HepG2 (cell line): ENCODE measurements around the gene ZNF264. TPM values are rescaled to one million over a fixed set of nuclear protein-coding genes. Genes with fewer than 3 reads are reported as not detected.
A peak's percentile ranks its signal among the peaks of the same experiment; 100 is the strongest.

Experiments used
- ATAC-seq: fragments of 200-7000 bp; cut with Tn5 transposase; 3 replicates; pipeline ENCODE4 v1.9.1; 2020; ENCODE audit warnings: mild to moderate bottlenecking, moderate library complexity
- Bru-seq: library from RNA; stranded (reverse); fragments of 400-500 nt; gene quantifications from one replicate; lab custom pipeline; 2021; lab: Mats Ljungman, UMichigan
- BruChase-seq, 2 experiments: library from RNA; stranded (reverse); fragments of 400-500 nt; gene quantifications; one replicate each; lab custom pipeline; 2021; lab: Mats Ljungman, UMichigan
- BruUV-seq: library from RNA; stranded (reverse); fragments of 400-500 nt; replicated peaks from 2 replicates; lab custom pipeline; 2021; lab: Mats Ljungman, UMichigan
- CTCF ChIA-PET: fragments of 300-600 bp; formaldehyde crosslinking; extraction: SDS; loops from one replicate; lab custom pipeline; 2021; ENCODE audit warnings: low total read pairs, inconsistent platforms, low intra/inter-chr PET ratio; lab: Yijun Ruan, JAX
- POLR2A ChIA-PET: fragments of 350-600 bp; sonication (Branson Sonifier 250); formaldehyde crosslinking; loops from one replicate; lab custom pipeline; 2020; ENCODE audit warnings: antibody characterized with exemption, inconsistent platforms; lab: Yijun Ruan, JAX
- DNase-seq: peaks from one replicate; pipeline ENCODE4 v3.0.0-alpha.2; 2015; ENCODE audit warnings: low spot score
- FAIRE-seq: peaks from 3 replicates; lab custom pipeline; 2011; peaks lifted over from hg19 to GRCh38; lab: Jason Lieb, UNC
- H2AFZ ChIP-seq: one replicate; pipeline ENCODE4 v1.6.1; 2011; ENCODE audit warnings: low read length, inconsistent platforms
- H3K27ac ChIP-seq: fragments of 300-600 bp; 3 replicates; pipeline ENCODE4 v1.8.0; 2011; ENCODE audit warnings: mixed run types, mild to moderate bottlenecking, mixed read lengths, low read length, inconsistent platforms; ENCODE audit not compliant: insufficient read depth; ENCODE audit errors: extremely low read length
- H3K27me3 ChIP-seq, 2 experiments: fragments of 200-600 bp in 1 of 2; 2 replicates in 1 of 2; 3 replicates in 1 of 2; pipeline versions ENCODE4 v1.6.0 to v1.8.0; 2011; ENCODE audit warnings: low read length in 2 of 2, mild to moderate bottlenecking in 2 of 2, moderate library complexity in 2 of 2, inconsistent platforms in 1 of 2; ENCODE audit not compliant: insufficient read depth in 2 of 2, control insufficient read depth in 1 of 2
- H3K36me3 ChIP-seq, 2 experiments: fragments of 200-600 bp in 1 of 2; replicated peaks in 1 of 2; 2 replicates in 1 of 2; 3 replicates in 1 of 2; pipeline versions ENCODE4 v1.5.1 to v1.8.0; 2011; ENCODE audit warnings: low read length in 2 of 2, inconsistent platforms in 1 of 2; ENCODE audit not compliant: insufficient read depth in 2 of 2, control insufficient read depth in 1 of 2
- H3K4me1 ChIP-seq: 2 replicates; pipeline ENCODE4 v1.5.1; 2012; ENCODE audit warnings: low read length, inconsistent platforms; ENCODE audit not compliant: insufficient read depth
- H3K4me2 ChIP-seq: 2 replicates; pipeline ENCODE4 v1.6.0; 2011; ENCODE audit warnings: low read depth, low read length, inconsistent platforms
- H3K4me3 ChIP-seq, 3 experiments: fragments of 200-600 bp in 1 of 3; sonication (generic), shearing (Covaris generic) in 1 of 3; replicated peaks in 1 of 3; 2 replicates each; pipeline ENCODE4 v1.5.1; 2011 to 2016; ENCODE audit warnings: low read length in 3 of 3, inconsistent platforms in 2 of 3, low read depth in 2 of 3, mild to moderate bottlenecking in 2 of 3, control low read depth in 1 of 3, mixed read lengths in 1 of 3; ENCODE audit not compliant: insufficient read depth in 1 of 3
- H3K79me2 ChIP-seq: one replicate; pipeline ENCODE4 v1.6.1; 2011; ENCODE audit warnings: low read length, inconsistent platforms; ENCODE audit not compliant: insufficient read depth
- H3K9ac ChIP-seq: 2 replicates; pipeline ENCODE4 v1.6.0; 2011; ENCODE audit warnings: mild to moderate bottlenecking, low read depth, low read length, inconsistent platforms; ENCODE audit not compliant: insufficient read depth
- H3K9me3 ChIP-seq: 2 replicates; pipeline ENCODE4 v1.5.1; 2012; ENCODE audit warnings: mild to moderate bottlenecking, low read length
- H4K20me1 ChIP-seq: 2 replicates; pipeline ENCODE4 v1.6.0; 2011; ENCODE audit warnings: inconsistent platforms, mild to moderate bottlenecking, low read length, moderate library complexity; ENCODE audit not compliant: insufficient read depth
- NBN ChIP-seq: fragments of 450-650 bp; conservative IDR thresholded peaks from 2 replicates; pipeline ENCODE4 v1.6.1; 2017
- PAX8 ChIP-seq: sonication (generic); formaldehyde crosslinking; IDR thresholded peaks from 2 replicates; pipeline ENCODE4 v1.8.0; 2022; ENCODE audit warnings: mild to moderate bottlenecking, missing genetic modification reagents, borderline replicate concordance
- PHF5A ChIP-seq: IDR thresholded peaks from one replicate; pipeline ENCODE4 v1.6.1; 2018; ENCODE audit warnings: low read depth, missing genetic modification reagents; ENCODE audit not compliant: unreplicated experiment
- RCOR2 ChIP-seq: IDR thresholded peaks from 2 replicates; pipeline ENCODE4 v1.6.1; 2016; ENCODE audit warnings: missing biosample characterization, missing genetic modification reagents
- TAF1 ChIP-seq: sonication (generic); formaldehyde crosslinking; IDR thresholded peaks from 2 replicates; pipeline ENCODE4 v1.4.0; 2020; ENCODE audit warnings: missing genetic modification reagents
- ZBTB42 ChIP-seq: sonication (generic); formaldehyde crosslinking; IDR thresholded peaks from 2 replicates; pipeline ENCODE4 v1.5.0; 2020; ENCODE audit warnings: mild to moderate bottlenecking, missing genetic modification reagents
- ZNF569 ChIP-seq: sonication (generic); formaldehyde crosslinking; IDR thresholded peaks from 2 replicates; pipeline ENCODE4 v1.5.0; 2020; ENCODE audit warnings: mild to moderate bottlenecking, missing genetic modification reagents, moderate library complexity, borderline replicate concordance
- WGBS: methylation state at CpG from one replicate; pipeline ENCODE4 v1.1.6; 2017; ENCODE audit warnings: low lambda C conversion rate; 5-methylcytosine and 5-hydroxymethylcytosine counted together
- in situ Hi-C: cut with HindIII; loops from 2 replicates; pipeline ENCODE4 v1.10.0; 2017; ENCODE audit warnings: low pct_unique_long_range_greater_than_20kb; ENCODE audit not compliant: extremely low pct_ligation_motif_present
- intact Hi-C: fragments of 100-400 bp; cut with micrococcal nuclease; formaldehyde crosslinking; loops from one replicate; pipeline ENCODE4 v1.10.0; 2022; ENCODE audit not compliant: unreplicated experiment
- long read RNA-seq, 2 experiments: library from RNA in 1 of 2; library from polyadenylated mRNA in 1 of 2; stranded (forward) in 1 of 2; unstranded in 1 of 2; transcript quantifications; one replicate each; pipeline ENCODE4 v2.0.0, GENCODE V29; 2019 to 2022
- polyA minus RNA-seq, 3 experiments: library from RNA; depleted of rRNA, polyadenylated mRNA; stranded (reverse); fragments of >200 nt; gene quantifications; 2 replicates each; pipeline ENCODE4 v1.2.3, GENCODE V29; 2011; ENCODE audit warnings: low replicate concordance in 1 of 3
- polyA plus RNA-seq, 8 experiments: library from polyadenylated mRNA; depleted of rRNA in 3 of 8; stranded (reverse) in 7 of 8; unstranded in 1 of 8; fragments of >200 nt; fragmentation: Illumina TruSeq in 4 of 8; extraction: Trizol in 4 of 8; gene quantifications; 2 replicates each; pipeline versions ENCODE4 v1.2.1 to v1.2.3, GENCODE V29; 2011 to 2016; ENCODE audit warnings: low read depth in 4 of 8, missing spikeins in 1 of 8, mixed read lengths in 1 of 8; ENCODE audit not compliant: insufficient read depth in 1 of 8
- total RNA-seq, 5 experiments: library from RNA; depleted of rRNA; stranded (reverse); fragments of >200 nt; fragmentation: Illumina TruSeq; extraction: Trizol; gene quantifications; 2 replicates each; pipeline ENCODE4 v1.2.3, GENCODE V29; 2016; ENCODE audit warnings: low read depth in 1 of 5
- TF ChIP-seq, protein P1 (sequence below): IDR thresholded peaks from 2 replicates; pipeline ENCODE4 v1.6.1; 2016; ENCODE audit warnings: mild to moderate bottlenecking, missing biosample characterization, missing genetic modification reagents
- TF ChIP-seq, protein P2 (sequence below): sonication (generic); formaldehyde crosslinking; conservative IDR thresholded peaks from 2 replicates; pipeline ENCODE4 v1.4.0; 2020; ENCODE audit warnings: mild to moderate bottlenecking, missing genetic modification reagents, moderate library complexity

ZNF264 gene
- total RNA-seq (2016; rRNA removed; fragmentation: Illumina TruSeq; extraction: Trizol) (17.6 and 24.7 TPM in 2 replicates), polyA plus RNA-seq (2011; rRNA removed) (3.5 and 4.0 TPM in 2 replicates), polyA minus RNA-seq (2011; rRNA and poly(A)+ RNA removed; ENCODE audit: low replicate concordance) (9.6 and 31.4 TPM in 2 replicates), Bru-seq, nascent RNA (percentile 83 among the genes with signal in this experiment), BruChase-seq, experiment 1, labeled RNA remaining after a 6-hour chase (percentile 86 among the genes with signal in this experiment), BruChase-seq, experiment 2, labeled RNA remaining after a 2-hour chase (percentile 92 among the genes with signal in this experiment)
- 1.1 and 1.3 TPM in 2 replicates for total RNA-seq (2016; cell fraction: cytosol; rRNA removed; fragmentation: Illumina TruSeq; extraction: Trizol; ENCODE audit: low read depth)
- 17.5 and 24.6 TPM in 2 replicates for total RNA-seq (2016; cell fraction: insoluble cytoplasmic fraction; rRNA removed; fragmentation: Illumina TruSeq; extraction: Trizol)
- 4.2 and 5.9 TPM in 2 replicates for total RNA-seq (2016; cell fraction: membrane; rRNA removed; fragmentation: Illumina TruSeq; extraction: Trizol)
- 17.5 and 18.4 TPM in 2 replicates for total RNA-seq (2016; cell fraction: nucleus; rRNA removed; fragmentation: Illumina TruSeq; extraction: Trizol)
- polyA plus RNA-seq (2011; cell fraction: cytosol; rRNA removed) = 1.8 and 2.3 TPM in 2 replicates
- polyA plus RNA-seq (2011; cell fraction: nucleus; rRNA removed) = 6.8 and 8.0 TPM in 2 replicates
- 2.6 and 3.2 TPM in 2 replicates for polyA plus RNA-seq (2012)
- polyA plus RNA-seq (2016; cell fraction: cytosol; fragmentation: Illumina TruSeq; extraction: Trizol; ENCODE audit: low read depth) = 0.29 and 0.55 TPM in 2 replicates
- polyA plus RNA-seq (2016; cell fraction: insoluble cytoplasmic fraction; fragmentation: Illumina TruSeq; extraction: Trizol; ENCODE audit: low read depth) = 4.7 TPM in 2 replicates
- 0.55 and 0.76 TPM in 2 replicates for polyA plus RNA-seq (2016; cell fraction: membrane; fragmentation: Illumina TruSeq; extraction: Trizol; ENCODE audit: low read depth)
- 6.5 and 7.2 TPM in 2 replicates for polyA plus RNA-seq (2016; cell fraction: nucleus; fragmentation: Illumina TruSeq; extraction: Trizol; ENCODE audit: insufficient read depth, low read depth)
- 13.3 and 16.3 TPM in 2 replicates for polyA minus RNA-seq (2011; cell fraction: cytosol; rRNA and poly(A)+ RNA removed)
- 17.3 and 23.4 TPM in 2 replicates for polyA minus RNA-seq (2011; cell fraction: nucleus; rRNA and poly(A)+ RNA removed)
- long read RNA-seq, experiment 1, partial matches to known transcripts = 0 of 2 reads
- long read RNA-seq, experiment 1, other reads (novel, unspliced or antisense) = 2 of 2 reads
- long read RNA-seq, experiment 2, full-length matches to known transcripts = 2 of 5 reads
- long read RNA-seq, experiment 2, partial matches to known transcripts = 0 of 5 reads
- long read RNA-seq, experiment 2, other reads (novel, unspliced or antisense) = 3 of 5 reads

DNA sequence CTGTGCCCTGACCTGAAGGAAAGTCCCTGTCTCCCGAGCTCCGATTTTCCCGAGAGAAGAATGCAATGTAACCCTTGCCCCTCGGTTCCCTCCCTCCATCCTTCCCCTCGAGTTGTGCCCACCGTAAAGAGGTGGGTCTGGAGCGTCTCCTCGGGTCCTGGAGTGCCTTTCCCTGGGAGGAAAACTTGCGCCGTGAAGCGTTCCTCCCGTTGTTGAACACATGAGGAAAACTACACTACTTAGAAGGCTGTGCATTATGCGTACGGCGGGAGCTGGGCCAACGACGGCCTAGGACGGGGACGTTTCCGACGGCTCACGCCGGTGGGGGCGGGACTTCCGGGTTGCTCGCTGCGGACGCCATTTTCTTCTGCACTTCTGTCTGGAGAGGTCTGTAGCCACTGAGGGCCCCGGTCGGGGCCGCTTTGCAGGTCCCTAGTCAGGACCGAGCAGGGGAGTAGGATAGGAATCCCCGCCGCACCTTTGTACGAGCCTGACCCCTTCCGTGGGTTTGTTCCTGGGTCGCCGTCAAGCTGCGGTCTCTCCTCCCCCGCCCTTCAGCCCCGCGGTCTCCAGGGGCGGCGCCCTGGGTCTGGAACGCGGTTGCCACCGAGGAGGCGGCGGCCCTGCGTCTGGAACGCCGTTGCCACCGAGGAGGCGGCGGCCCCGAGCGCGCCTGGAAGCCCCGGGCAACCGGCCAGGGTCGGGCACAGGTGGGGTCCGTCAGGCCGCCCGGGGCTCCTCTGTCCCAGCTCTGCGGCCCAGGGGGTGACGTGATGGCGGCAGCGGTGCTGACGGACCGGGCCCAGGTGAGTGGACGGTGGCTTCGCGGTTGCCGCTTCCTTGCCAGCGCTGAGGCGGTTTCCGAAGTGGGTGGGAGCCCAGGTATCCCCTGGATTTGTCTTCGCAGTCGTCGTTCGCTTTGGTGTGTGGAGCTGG is at the start of gene ZNF264:
Gene ZNF264, plus strand, starts transcription at position 360 of the 936 bp plus-strand sequence. Its CDS starts 414 bp downstream, at position 774.
- Histone ChIP-seq H3K27ac (peak within 1 kb of the TSS; percentile 78), H4K20me1 (peaks cover 5% of the 10 kb centered on the region; the same call in 1 of the 2 replicates), H3K4me1 (peaks cover 22% of the 10 kb centered on the region), H3K9me3 (peaks cover 19% of the 10 kb centered on the region), H3K4me3 (peak within 1 kb of the TSS; percentile 86 to 100 (median 98)), H3K36me3 (peaks cover 8 to 32% of the 10 kb centered on the region in 2 experiments; a peak in 4 of 5 replicates), H2AFZ (peak within 1 kb of the TSS; percentile 90), H3K4me2 (peak within 1 kb of the TSS; percentile 97), H3K27me3 (no peaks in the 10 kb centered on the region; a peak in 1 of 5 replicates), H3K9ac (peak within 1 kb of the TSS; percentile 88), H3K79me2 (peaks cover 20% of the 10 kb centered on the region)
- ChIA-PET CTCF (no interaction called here), POLR2A (interaction anchor here (1.0 to 1.3 kb wide), 2 partner anchors 16 to 788 kb away, joined by 3 to 4 read pairs; partner anchors contain the start of gene ZNF583)
- in situ Hi-C loops (no loop called here), intact Hi-C loops (loop anchor here (1.0 kb wide), 1 partner anchor 49 kb away; the partner anchor contains the start of gene ZNF805)
- DNase-seq = peak; percentile 62
- WGBS = 23% methylated on average over 23 of the region's 81 CpGs
- peak; percentile 98 for ATAC-seq
- FAIRE-seq = no peak
- BruUV-seq = no TSS peak
- TF ChIP-seq, protein P1, sequence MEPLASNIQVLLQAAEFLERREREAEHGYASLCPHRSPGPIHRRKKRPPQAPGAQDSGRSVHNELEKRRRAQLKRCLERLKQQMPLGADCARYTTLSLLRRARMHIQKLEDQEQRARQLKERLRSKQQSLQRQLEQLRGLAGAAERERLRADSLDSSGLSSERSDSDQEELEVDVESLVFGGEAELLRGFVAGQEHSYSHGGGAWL = no peak; the same call in 1 of the 2 replicates
- TF ChIP-seq PAX8 (CRISPR knock-in tag) = no peak
- no peak for TF ChIP-seq RCOR2 (CRISPR knock-in tag)
- TF ChIP-seq, protein P2, sequence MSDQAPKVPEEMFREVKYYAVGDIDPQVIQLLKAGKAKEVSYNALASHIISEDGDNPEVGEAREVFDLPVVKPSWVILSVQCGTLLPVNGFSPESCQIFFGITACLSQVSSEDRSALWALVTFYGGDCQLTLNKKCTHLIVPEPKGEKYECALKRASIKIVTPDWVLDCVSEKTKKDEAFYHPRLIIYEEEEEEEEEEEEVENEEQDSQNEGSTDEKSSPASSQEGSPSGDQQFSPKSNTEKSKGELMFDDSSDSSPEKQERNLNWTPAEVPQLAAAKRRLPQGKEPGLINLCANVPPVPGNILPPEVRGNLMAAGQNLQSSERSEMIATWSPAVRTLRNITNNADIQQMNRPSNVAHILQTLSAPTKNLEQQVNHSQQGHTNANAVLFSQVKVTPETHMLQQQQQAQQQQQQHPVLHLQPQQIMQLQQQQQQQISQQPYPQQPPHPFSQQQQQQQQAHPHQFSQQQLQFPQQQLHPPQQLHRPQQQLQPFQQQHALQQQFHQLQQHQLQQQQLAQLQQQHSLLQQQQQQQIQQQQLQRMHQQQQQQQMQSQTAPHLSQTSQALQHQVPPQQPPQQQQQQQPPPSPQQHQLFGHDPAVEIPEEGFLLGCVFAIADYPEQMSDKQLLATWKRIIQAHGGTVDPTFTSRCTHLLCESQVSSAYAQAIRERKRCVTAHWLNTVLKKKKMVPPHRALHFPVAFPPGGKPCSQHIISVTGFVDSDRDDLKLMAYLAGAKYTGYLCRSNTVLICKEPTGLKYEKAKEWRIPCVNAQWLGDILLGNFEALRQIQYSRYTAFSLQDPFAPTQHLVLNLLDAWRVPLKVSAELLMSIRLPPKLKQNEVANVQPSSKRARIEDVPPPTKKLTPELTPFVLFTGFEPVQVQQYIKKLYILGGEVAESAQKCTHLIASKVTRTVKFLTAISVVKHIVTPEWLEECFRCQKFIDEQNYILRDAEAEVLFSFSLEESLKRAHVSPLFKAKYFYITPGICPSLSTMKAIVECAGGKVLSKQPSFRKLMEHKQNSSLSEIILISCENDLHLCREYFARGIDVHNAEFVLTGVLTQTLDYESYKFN = no peak
- no peak for TF ChIP-seq NBN
- no peak for TF ChIP-seq PHF5A (CRISPR knock-in tag)
- no peak for TF ChIP-seq ZNF569 (CRISPR knock-in tag)
- no peak for TF ChIP-seq ZBTB42 (CRISPR knock-in tag)
- peak; percentile 61 for TF ChIP-seq TAF1
